Effector CD4-positive, alpha-beta T cell (primary cell): ENCODE results near the gene RPL36AL.
"Not testable (repeated sequence)": the region's sequence is repeated elsewhere in the genome, so short reads cannot be mapped to it uniquely, and the experiment has no call there.

Experiments
- DNase-seq: peaks from one replicate; pipeline ENCODE4 v3.0.0-alpha.2; 2020

RPL36AL gene

GRCh38 chr14:49619273-49619672 is 1.2 kb downstream of the RPL36AL start:
- not testable (repeated sequence) for DNase-seq

- DNase-seq: no peak
Observed at GRCh38 chr14:49617852-49618519, 2.4 kb downstream of the RPL36AL start.

- DNase-seq: no peak
Observed at GRCh38 chr14:49615776-49616175, 4.7 kb downstream of the RPL36AL start.

GRCh38 chr14:49614196-49614595 is 6.2 kb downstream of the RPL36AL start:
- DNase-seq: no peak

GRCh38 chr14:49612671-49613070 is 7.8 kb downstream of the RPL36AL start:
- DNase-seq: no peak

- DNase-seq: no peak
Observed at GRCh38 chr14:49612251-49612650, 8.2 kb downstream of the RPL36AL start.

GRCh38 chr14:49607583-49607982 is 12.8 kb downstream of the RPL36AL start:
- DNase-seq: no peak

- DNase-seq: peak; percentile 75
Observed at GRCh38 chr14:49598485-49599300, 21.7 kb downstream of the RPL36AL start, which contains the start of gene LRR1. Gene LRR1 (plus strand): TSS chr14:49598940. CDS start chr14:49599021, 81 bp downstream.

- no peak for DNase-seq
Observed at GRCh38 chr14:49598189-49598484, 22.3 kb downstream of the RPL36AL start.

- no peak for DNase-seq
Observed at GRCh38 chr14:49594347-49595091, 25.9 kb downstream of the RPL36AL start.

- no peak for DNase-seq
Observed at GRCh38 chr14:49593016-49593415, 27.4 kb downstream of the RPL36AL start.

GRCh38 chr14:49589387-49589786 is 31.0 kb downstream of the RPL36AL start:
- DNase-seq: no peak

GRCh38 chr14:49586673-49587460 is 33.6 kb downstream of the RPL36AL start:
- DNase-seq: no peak

- peak; percentile 96 for DNase-seq
Observed at GRCh38 chr14:49585803-49586672, 34.4 kb downstream of the RPL36AL start, which contains the start of gene RPS29. Gene RPS29 (minus strand): TSS chr14:49586380. CDS start chr14:49586346, 34 bp downstream.

- not testable (repeated sequence) for DNase-seq
Observed at GRCh38 chr14:49584981-49585640, 35.3 kb downstream of the RPL36AL start.

- DNase-seq: no peak
Observed at GRCh38 chr14:49584058-49584457, 36.4 kb downstream of the RPL36AL start.

GRCh38 chr14:49583629-49584028 is 36.8 kb downstream of the RPL36AL start:
- DNase-seq: no peak

GRCh38 chr14:49582113-49582977 is 38.1 kb downstream of the RPL36AL start:
- DNase-seq: no peak

- no peak for DNase-seq
Observed at GRCh38 chr14:49581209-49582112, 39.0 kb downstream of the RPL36AL start.
